ENCODE measurements around the gene REXO4. TPM values are rescaled to one million over a fixed set of nuclear protein-coding genes. Genes with fewer than 3 reads are reported as not detected.
"Not testable (repeated sequence)": the region's sequence is repeated elsewhere in the genome, so short reads cannot be mapped to it uniquely, and the experiment has no call there.

REXO4 gene
- total RNA-seq, 1 donor from 2014 or later = 35.4 TPM

DNA sequence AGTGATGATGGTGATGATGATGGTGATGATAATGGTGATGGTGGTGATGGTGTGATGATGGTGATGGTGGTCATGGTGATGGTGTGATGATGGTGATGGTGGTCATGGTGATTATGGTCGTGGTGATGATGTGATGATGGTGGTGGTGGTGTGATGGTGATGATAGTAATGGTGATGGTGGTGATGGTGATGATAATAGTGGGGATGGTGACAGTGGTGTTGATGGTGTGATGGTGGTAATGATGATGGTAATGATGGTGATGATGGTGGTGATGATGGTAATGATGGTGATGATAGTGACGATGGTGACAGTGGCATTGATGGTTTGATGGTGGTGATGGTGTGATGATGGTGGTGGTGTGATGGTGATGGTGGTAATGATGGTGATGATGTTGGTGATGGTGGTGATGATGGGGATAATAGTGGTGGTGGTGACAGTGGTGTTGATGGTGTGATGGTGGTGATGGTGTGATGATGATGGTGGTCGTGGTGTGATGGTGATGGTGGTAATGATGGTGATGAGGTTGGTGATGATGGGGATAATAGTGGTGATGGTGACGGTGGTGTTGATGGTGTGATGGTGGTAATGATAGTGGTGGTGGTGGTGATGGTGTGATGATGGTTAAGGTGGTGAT lies 35.2 kb downstream of the REXO4 start:
- TF ChIP-seq, protein P1, sequence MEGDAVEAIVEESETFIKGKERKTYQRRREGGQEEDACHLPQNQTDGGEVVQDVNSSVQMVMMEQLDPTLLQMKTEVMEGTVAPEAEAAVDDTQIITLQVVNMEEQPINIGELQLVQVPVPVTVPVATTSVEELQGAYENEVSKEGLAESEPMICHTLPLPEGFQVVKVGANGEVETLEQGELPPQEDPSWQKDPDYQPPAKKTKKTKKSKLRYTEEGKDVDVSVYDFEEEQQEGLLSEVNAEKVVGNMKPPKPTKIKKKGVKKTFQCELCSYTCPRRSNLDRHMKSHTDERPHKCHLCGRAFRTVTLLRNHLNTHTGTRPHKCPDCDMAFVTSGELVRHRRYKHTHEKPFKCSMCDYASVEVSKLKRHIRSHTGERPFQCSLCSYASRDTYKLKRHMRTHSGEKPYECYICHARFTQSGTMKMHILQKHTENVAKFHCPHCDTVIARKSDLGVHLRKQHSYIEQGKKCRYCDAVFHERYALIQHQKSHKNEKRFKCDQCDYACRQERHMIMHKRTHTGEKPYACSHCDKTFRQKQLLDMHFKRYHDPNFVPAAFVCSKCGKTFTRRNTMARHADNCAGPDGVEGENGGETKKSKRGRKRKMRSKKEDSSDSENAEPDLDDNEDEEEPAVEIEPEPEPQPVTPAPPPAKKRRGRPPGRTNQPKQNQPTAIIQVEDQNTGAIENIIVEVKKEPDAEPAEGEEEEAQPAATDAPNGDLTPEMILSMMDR (conservative IDR thresholded peaks at IDR 0.05) = no peak
- no peaks in the 10 kb centered on the region for H3K27me3 Mint-ChIP-seq (ENCODE audit: low read depth)
- no peak overlapping the region for H3K4me3 Mint-ChIP-seq
- H3K9me3 Mint-ChIP-seq = no peaks in the 10 kb centered on the region
- H3K36me3 Mint-ChIP-seq (ENCODE audit: low read depth) = no peaks in the 10 kb centered on the region
- H3K27ac Mint-ChIP-seq (ENCODE audit: unreplicated experiment) = no peak overlapping the region
- peaks cover 19% of the 10 kb centered on the region for H3K4me1 Mint-ChIP-seq
- no peak for DNase-seq (ENCODE audit: low read depth, low spot score)

GRCh38 chr9:133380734-133381133 lies 37.1 kb downstream of the REXO4 start:
- H3K9me3 Mint-ChIP-seq = no peaks in the 10 kb centered on the region
- no peak overlapping the region for H3K27ac Mint-ChIP-seq (ENCODE audit: unreplicated experiment)
- TF ChIP-seq, protein P1 (conservative IDR thresholded peaks at IDR 0.05) = no peak
- H3K4me1 Mint-ChIP-seq = peaks cover 29% of the 10 kb centered on the region
- H3K4me3 Mint-ChIP-seq = no peak overlapping the region
- no peaks in the 10 kb centered on the region for H3K27me3 Mint-ChIP-seq (ENCODE audit: low read depth)
- DNase-seq (ENCODE audit: low read depth, low spot score) = no peak
- H3K36me3 Mint-ChIP-seq (ENCODE audit: low read depth) = no peaks in the 10 kb centered on the region

DNA sequence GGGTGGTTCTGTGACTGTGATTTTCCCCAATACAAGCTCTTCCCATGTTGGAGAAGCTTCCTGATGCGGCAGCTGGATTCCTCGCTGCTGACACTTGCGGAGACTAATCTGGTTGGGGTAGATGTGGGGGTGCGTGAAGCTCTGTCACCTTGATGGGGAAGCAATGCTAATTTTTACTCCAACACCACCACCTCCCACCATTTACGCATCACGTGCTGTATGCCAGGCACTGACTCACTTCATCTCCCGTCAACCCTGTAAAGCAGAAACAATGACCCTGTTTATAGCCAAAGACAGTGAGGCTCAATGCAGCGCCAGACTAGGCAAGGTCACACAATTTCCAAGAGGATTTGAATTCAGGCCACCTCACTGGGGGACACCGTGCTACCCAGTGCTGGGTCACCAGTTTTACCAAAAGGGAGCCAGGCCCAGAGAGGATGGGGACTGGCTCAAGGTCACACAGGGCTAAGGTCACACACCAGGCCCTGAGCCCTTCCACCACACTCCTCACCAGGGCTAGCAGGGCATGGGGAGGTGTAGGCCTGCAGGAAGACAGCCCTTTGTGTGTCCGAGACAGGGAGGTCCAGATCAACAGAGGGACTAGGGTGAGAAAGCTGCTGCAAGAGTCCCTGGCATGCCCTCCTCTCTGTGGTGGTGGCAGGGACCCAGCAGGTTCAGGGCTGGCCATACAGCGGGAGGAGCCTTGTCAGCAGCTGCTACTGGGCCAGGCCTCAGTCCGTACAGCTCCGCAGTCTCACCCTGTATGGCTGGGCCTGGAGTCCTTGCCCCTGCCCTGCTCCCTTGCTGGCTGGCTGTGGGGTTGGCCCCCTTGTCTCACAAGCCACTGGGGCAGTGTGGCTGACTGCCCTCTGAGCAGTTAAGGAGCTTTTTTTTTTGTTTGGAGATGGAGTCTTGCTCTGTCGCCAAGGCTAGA lies 38.4 kb downstream of the REXO4 start:
- H3K27ac Mint-ChIP-seq (ENCODE audit: unreplicated experiment) = no peak overlapping the region

GRCh38 chr9:133378408-133378962 lies 39.3 kb downstream of the REXO4 start:
- Mint-ChIP-seq H3K4me1 (peaks cover 43% of the 10 kb centered on the region), H3K27me3 (ENCODE audit: low read depth) (no peaks in the 10 kb centered on the region), H3K36me3 (ENCODE audit: low read depth) (no peaks in the 10 kb centered on the region), H3K27ac (ENCODE audit: unreplicated experiment) (no peak overlapping the region), H3K4me3 (peak overlapping the region; percentile 77), H3K9me3 (no peaks in the 10 kb centered on the region)
- TF ChIP-seq, protein P1 (conservative IDR thresholded peaks at IDR 0.05) = no peak
- no peak for DNase-seq (ENCODE audit: low read depth, low spot score)

More for the DNA sequence above, 38.4 kb downstream of the REXO4 start:
- Mint-ChIP-seq H3K27me3 (ENCODE audit: low read depth) (no peaks in the 10 kb centered on the region), H3K36me3 (ENCODE audit: low read depth) (no peaks in the 10 kb centered on the region), H3K4me3 (peak overlapping the region; percentile 13), H3K4me1 (peaks cover 37% of the 10 kb centered on the region), H3K9me3 (no peaks in the 10 kb centered on the region)
- TF ChIP-seq, protein P1 (conservative IDR thresholded peaks at IDR 0.05) = no peak
- no peak for DNase-seq (ENCODE audit: low read depth, low spot score)

DNA sequence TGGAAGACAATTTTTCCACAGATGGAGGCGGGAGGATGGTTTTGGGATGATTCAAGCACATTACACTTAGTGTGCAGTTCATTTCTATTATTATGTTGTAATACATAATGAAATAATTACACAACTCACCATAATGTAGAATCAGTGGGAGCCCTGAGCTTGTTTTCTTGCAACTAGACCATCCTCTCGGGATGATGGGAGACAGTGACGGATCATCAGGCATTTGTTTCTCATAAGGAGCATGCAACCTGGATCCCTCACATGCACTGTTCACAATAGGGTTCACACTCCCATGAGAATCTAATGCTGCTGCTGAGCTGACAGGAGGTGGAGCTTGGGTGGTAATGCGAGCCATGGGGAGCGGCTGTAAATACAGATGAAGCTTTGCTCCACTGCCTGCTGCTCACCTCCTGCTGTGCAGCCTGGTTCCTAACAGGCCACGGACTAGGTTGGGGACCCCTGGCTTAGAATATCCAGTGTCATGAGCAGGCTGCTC lies 40.0 kb downstream of the REXO4 start:
- peak overlapping the region; percentile 77 for H3K4me3 Mint-ChIP-seq
- no peaks in the 10 kb centered on the region for H3K27me3 Mint-ChIP-seq (ENCODE audit: low read depth)
- peak overlapping the region; percentile 12 for H3K27ac Mint-ChIP-seq (ENCODE audit: unreplicated experiment)
- TF ChIP-seq, protein P1 (conservative IDR thresholded peaks at IDR 0.05) = no peak
- H3K9me3 Mint-ChIP-seq = no peaks in the 10 kb centered on the region
- no peak for DNase-seq (ENCODE audit: low read depth, low spot score)
- peaks cover 43% of the 10 kb centered on the region for H3K4me1 Mint-ChIP-seq
- no peaks in the 10 kb centered on the region for H3K36me3 Mint-ChIP-seq (ENCODE audit: low read depth)

- Mint-ChIP-seq H3K4me1 (peaks cover 43% of the 10 kb centered on the region), H3K4me3 (peak overlapping the region; percentile 77)
- not testable (repeated sequence) for H3K36me3 Mint-ChIP-seq (ENCODE audit: low read depth); DNase-seq (ENCODE audit: low read depth, low spot score); H3K27me3 Mint-ChIP-seq (ENCODE audit: low read depth); H3K9me3 Mint-ChIP-seq; H3K27ac Mint-ChIP-seq (ENCODE audit: unreplicated experiment)
Observed at GRCh38 chr9:133377280-133377679, 40.5 kb downstream of the REXO4 start.

All from neural crest cell (in vitro differentiated cells).